Mesothelial cell of epicardium (in vitro differentiated cells): ENCODE results near the gene ANKRD36. TPM values are rescaled to one million over a fixed set of nuclear protein-coding genes. Genes with fewer than 3 reads are reported as not detected.
"Not testable (repeated sequence)": the region's sequence is repeated elsewhere in the genome, so short reads cannot be mapped to it uniquely, and the experiment has no call there.

ENCODE experiments used
- DNase-seq, 2 experiments: peaks; one replicate each; pipeline ENCODE4 v3.0.0; 2021; ENCODE audit warnings: low spot score in 2 of 2; ENCODE audit not compliant: unreplicated experiment in 2 of 2
- H3K27ac Mint-ChIP-seq: 2 replicates; pipeline ENCODE4 v1.8.0; 2021; ENCODE audit warnings: mixed read lengths
- H3K27me3 Mint-ChIP-seq: 2 replicates; pipeline ENCODE4 v1.8.0; 2021; ENCODE audit warnings: low read depth, mixed read lengths
- H3K36me3 Mint-ChIP-seq: 2 replicates; pipeline ENCODE4 v1.8.0; 2021; ENCODE audit warnings: mixed read lengths
- H3K4me1 Mint-ChIP-seq: 2 replicates; pipeline ENCODE4 v1.8.0; 2021; ENCODE audit warnings: mixed read lengths
- H3K4me3 Mint-ChIP-seq: 2 replicates; pipeline ENCODE4 v1.8.0; 2021; ENCODE audit warnings: mild to moderate bottlenecking, moderate library complexity, mixed read lengths
- H3K9me3 Mint-ChIP-seq: 2 replicates; pipeline ENCODE4 v1.8.0; 2021; ENCODE audit warnings: mixed read lengths
- total RNA-seq: library from RNA; stranded (reverse); gene quantifications from 3 replicates; pipeline ENCODE4 v1.2.1, GENCODE V29; 2021
- TF ChIP-seq, protein P1 (sequence below): fragments of 200-600 bp; sonication (generic); IDR thresholded peaks from one replicate; pipeline ENCODE4 v1.5.0; 2021; ENCODE audit warnings: antibody characterized with exemption; ENCODE audit not compliant: unreplicated experiment

The ANKRD36 gene
- total RNA-seq, 1 donor from 2014 or later: 45.3 TPM

DNA sequence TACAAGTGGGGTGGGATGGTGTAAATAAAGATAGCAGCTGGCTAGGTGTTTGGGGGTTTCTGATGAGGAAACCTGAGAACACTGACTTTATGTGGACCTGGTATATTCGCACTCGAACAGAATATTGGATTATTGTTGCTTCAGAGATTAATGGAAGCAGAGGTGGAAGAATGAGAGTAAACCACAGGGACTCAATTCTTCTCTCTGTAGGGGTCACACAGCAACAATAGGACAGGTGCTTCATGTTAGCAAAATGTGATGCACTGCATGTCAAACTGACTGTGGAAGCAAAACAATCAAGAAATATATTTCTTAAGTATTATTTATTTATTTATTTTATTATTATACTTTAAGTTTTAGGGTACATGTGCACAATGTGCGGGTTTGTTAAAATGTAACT lies 53.6 kb downstream of the ANKRD36 start:
- Mint-ChIP-seq H3K9me3 (peaks cover 23% of the 10 kb centered on the region), H3K36me3 (peaks cover 28% of the 10 kb centered on the region)
- not testable (repeated sequence) for H3K27ac Mint-ChIP-seq, H3K27me3 Mint-ChIP-seq, H3K4me3 Mint-ChIP-seq, H3K4me1 Mint-ChIP-seq, DNase-seq

DNA sequence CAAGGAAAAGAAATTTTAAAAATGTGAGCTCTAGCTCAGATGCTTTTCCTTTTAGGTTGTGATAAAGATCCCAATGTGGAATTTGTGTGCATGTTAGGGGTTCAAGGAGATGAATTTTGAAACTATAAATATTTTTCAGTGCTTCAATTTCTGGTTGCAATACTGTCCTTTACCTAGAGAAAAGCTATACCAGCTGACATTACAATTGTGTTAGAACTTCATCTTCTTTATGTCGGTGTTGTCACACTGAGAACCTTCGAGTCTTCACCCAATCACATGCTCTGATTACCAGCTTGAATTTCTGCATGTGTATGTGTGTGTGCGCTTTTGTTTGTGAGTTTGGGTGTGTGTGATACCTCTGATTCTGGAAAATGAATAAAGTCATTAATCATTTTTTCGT lies 55.0 kb downstream of the ANKRD36 start:
- not testable (repeated sequence) for H3K4me1 Mint-ChIP-seq, DNase-seq, H3K27ac Mint-ChIP-seq, H3K27me3 Mint-ChIP-seq, H3K4me3 Mint-ChIP-seq
- Mint-ChIP-seq H3K36me3 (peaks cover 28% of the 10 kb centered on the region), H3K9me3 (peaks cover 23% of the 10 kb centered on the region)

- not testable (repeated sequence) for H3K4me3 Mint-ChIP-seq, H3K4me1 Mint-ChIP-seq, H3K27me3 Mint-ChIP-seq, H3K27ac Mint-ChIP-seq, DNase-seq
- Mint-ChIP-seq H3K36me3 (peaks cover 29% of the 10 kb centered on the region), H3K9me3 (peaks cover 23% of the 10 kb centered on the region)
Observed at GRCh38 chr2:97168583-97168982, 55.6 kb downstream of the ANKRD36 start.

DNA sequence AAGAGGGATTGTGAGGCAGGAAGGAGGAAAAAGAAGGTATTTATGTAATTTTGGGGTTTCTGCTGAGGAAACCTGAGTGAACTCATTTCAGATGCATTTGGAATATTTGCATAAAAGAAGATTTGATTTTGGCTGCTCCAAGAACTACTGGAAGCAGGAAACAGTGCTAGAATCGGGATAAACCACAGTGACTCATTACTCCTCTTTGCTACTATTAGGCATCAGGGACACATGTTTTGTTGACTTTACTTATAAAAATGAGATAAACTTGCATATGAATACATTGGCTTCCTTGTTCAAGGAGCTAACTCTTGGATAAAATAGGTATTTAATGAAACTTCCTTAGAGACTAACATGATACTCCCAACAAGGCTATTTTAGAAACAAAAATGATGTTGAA lies 67.4 kb downstream of the ANKRD36 start:
- DNase-seq, H3K36me3 Mint-ChIP-seq, H3K27me3 Mint-ChIP-seq: not testable (repeated sequence)

GRCh38 chr2:97195349-97195748 lies 82.4 kb downstream of the ANKRD36 start:
- not testable (repeated sequence) for H3K27me3 Mint-ChIP-seq, H3K4me3 Mint-ChIP-seq

More for the DNA sequence above, 67.4 kb downstream of the ANKRD36 start:
- not testable (repeated sequence) for H3K4me1 Mint-ChIP-seq, H3K27ac Mint-ChIP-seq, H3K4me3 Mint-ChIP-seq, H3K9me3 Mint-ChIP-seq

DNA sequence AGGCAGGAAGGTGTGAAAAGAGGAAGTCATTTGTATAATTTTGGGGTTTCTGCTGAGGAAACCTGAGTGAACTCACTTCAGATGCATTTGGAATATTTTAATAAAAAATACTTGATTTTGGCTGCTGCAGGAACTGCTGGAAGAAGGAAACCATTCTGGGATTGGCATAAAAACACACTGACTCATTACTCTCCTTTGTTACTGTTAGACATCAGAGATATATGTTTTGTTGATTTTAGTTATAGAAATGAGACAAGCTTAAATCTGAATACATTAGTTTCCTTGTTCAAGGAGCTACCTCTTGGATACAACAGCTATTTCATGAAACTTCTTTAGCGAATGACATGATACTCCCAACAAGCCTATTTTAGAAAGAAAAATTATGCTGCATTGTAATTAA lies 84.3 kb downstream of the ANKRD36 start:
- DNase-seq, H3K4me3 Mint-ChIP-seq, H3K9me3 Mint-ChIP-seq, H3K4me1 Mint-ChIP-seq, H3K27ac Mint-ChIP-seq, H3K27me3 Mint-ChIP-seq: not testable (repeated sequence)
- peaks cover 18% of the 10 kb centered on the region for H3K36me3 Mint-ChIP-seq

More at GRCh38 chr2:97195349-97195748, 82.4 kb downstream of the ANKRD36 start:
- H3K27ac Mint-ChIP-seq, H3K4me1 Mint-ChIP-seq, DNase-seq, H3K9me3 Mint-ChIP-seq: not testable (repeated sequence)
- peaks cover 24% of the 10 kb centered on the region for H3K36me3 Mint-ChIP-seq

- DNase-seq, H3K4me3 Mint-ChIP-seq, H3K9me3 Mint-ChIP-seq, H3K4me1 Mint-ChIP-seq, H3K27me3 Mint-ChIP-seq, H3K27ac Mint-ChIP-seq: not testable (repeated sequence)
- H3K36me3 Mint-ChIP-seq: peaks cover 11% of the 10 kb centered on the region
Observed at GRCh38 chr2:97200887-97201286, 87.9 kb downstream of the ANKRD36 start.

DNA sequence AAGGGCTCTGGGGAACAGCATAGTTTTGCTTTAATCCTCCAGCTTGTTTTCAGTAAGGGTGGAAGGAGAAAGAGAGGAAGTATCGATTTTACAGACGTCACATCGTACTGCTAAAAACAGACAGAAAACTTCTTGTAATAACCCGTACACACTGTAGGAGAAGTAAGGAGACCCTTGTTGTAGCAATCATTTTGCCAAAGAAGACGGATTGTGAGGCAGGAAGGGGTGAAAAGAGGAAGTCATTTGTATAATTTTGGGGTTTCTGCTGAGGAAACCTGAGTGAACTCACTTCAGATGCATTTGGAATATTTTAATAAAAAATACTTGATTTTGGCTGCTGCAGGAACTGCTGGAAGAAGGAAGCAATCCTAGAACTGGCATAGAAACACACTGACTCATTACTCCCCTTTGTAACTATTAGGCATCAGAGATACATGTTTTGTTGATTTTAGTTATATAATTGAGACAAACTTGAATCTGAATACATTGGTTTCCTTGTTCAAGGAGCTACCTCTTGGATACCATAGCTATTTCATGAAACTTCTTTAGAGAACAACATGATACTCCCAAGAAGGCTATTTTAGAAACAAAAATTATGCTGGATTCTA lies 89.8 kb downstream of the ANKRD36 start:
- not testable (repeated sequence) for H3K4me1 Mint-ChIP-seq, H3K9me3 Mint-ChIP-seq, DNase-seq, H3K4me3 Mint-ChIP-seq, H3K36me3 Mint-ChIP-seq, H3K27ac Mint-ChIP-seq, H3K27me3 Mint-ChIP-seq

DNA sequence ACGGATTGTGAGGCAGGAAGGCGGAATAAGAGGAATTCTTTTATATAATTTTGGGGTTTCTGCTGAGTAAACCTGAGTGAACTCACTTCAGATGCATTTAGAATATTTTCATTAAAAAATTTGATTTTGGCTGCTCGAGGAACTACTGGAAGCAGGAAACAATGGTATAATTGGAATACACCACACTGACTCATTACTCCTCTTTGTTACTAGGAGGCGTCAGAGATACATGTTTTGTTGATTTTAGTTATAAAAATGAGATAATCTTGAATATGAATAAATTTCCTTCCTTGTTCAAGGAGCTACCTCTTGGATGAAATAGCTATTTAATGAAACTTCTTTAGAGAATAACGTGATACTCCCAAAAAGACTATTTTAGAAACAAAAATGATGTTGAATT lies 97.4 kb downstream of the ANKRD36 start:
- Mint-ChIP-seq H3K4me3 (no peak overlapping the region), H3K4me1 (no peaks in the 10 kb centered on the region), H3K27me3 (no peaks in the 10 kb centered on the region), H3K27ac (no peak overlapping the region), H3K36me3 (peaks cover 10% of the 10 kb centered on the region), H3K9me3 (no peaks in the 10 kb centered on the region)
- TF ChIP-seq, protein P1, sequence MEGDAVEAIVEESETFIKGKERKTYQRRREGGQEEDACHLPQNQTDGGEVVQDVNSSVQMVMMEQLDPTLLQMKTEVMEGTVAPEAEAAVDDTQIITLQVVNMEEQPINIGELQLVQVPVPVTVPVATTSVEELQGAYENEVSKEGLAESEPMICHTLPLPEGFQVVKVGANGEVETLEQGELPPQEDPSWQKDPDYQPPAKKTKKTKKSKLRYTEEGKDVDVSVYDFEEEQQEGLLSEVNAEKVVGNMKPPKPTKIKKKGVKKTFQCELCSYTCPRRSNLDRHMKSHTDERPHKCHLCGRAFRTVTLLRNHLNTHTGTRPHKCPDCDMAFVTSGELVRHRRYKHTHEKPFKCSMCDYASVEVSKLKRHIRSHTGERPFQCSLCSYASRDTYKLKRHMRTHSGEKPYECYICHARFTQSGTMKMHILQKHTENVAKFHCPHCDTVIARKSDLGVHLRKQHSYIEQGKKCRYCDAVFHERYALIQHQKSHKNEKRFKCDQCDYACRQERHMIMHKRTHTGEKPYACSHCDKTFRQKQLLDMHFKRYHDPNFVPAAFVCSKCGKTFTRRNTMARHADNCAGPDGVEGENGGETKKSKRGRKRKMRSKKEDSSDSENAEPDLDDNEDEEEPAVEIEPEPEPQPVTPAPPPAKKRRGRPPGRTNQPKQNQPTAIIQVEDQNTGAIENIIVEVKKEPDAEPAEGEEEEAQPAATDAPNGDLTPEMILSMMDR: no peak
- no peak for DNase-seq

GRCh38 chr2:97215025-97215424 lies 102.1 kb downstream of the ANKRD36 start:
- not testable (repeated sequence) for H3K9me3 Mint-ChIP-seq, H3K27ac Mint-ChIP-seq, H3K4me1 Mint-ChIP-seq, H3K27me3 Mint-ChIP-seq, H3K4me3 Mint-ChIP-seq, DNase-seq, H3K36me3 Mint-ChIP-seq

GRCh38 chr2:97230848-97231585 lies 118.1 kb downstream of the ANKRD36 start:
- not testable (repeated sequence) for H3K27me3 Mint-ChIP-seq, DNase-seq, H3K4me1 Mint-ChIP-seq, H3K9me3 Mint-ChIP-seq, H3K4me3 Mint-ChIP-seq, H3K27ac Mint-ChIP-seq
- H3K36me3 Mint-ChIP-seq: peaks cover 23% of the 10 kb centered on the region

GRCh38 chr2:97232981-97233380 lies 120.0 kb downstream of the ANKRD36 start:
- H3K27me3 Mint-ChIP-seq, H3K9me3 Mint-ChIP-seq, DNase-seq, H3K4me1 Mint-ChIP-seq, H3K27ac Mint-ChIP-seq, H3K4me3 Mint-ChIP-seq: not testable (repeated sequence)
- peaks cover 11% of the 10 kb centered on the region for H3K36me3 Mint-ChIP-seq

- H3K27ac Mint-ChIP-seq, H3K4me3 Mint-ChIP-seq, H3K9me3 Mint-ChIP-seq, H3K4me1 Mint-ChIP-seq, DNase-seq, H3K27me3 Mint-ChIP-seq: not testable (repeated sequence)
- peaks cover 11% of the 10 kb centered on the region for H3K36me3 Mint-ChIP-seq
Observed at GRCh38 chr2:97233660-97234295, 120.8 kb downstream of the ANKRD36 start.
